CD4-positive, CD25-positive, alpha-beta regulatory T cell (primary cell): ENCODE results near the gene ZNF277. TPM values are rescaled to one million over a fixed set of nuclear protein-coding genes. Genes with fewer than 3 reads are reported as not detected.

ENCODE experiments used
- ATAC-seq, 2 donors: fragments of 150-1000 bp; cut with Tn5 transposase; one replicate each; pipeline ENCODE4 v1.10.0; 2021; ENCODE audit warnings: low read depth in 2 of 2, moderate number of reproducible peaks in 2 of 2, moderate library complexity in 1 of 2
- DNase-seq, 3 donors: peaks; one replicate each; pipeline versions ENCODE4 v3.0.0 to v3.0.0-alpha.2; 2012 to 2022; ENCODE audit warnings: mixed read lengths in 1 of 3
- H3K27ac ChIP-seq: one replicate; pipeline ENCODE4 v1.7.0; 2013; ENCODE audit warnings: mild to moderate bottlenecking, low read length; ENCODE audit not compliant: insufficient read depth, poor library complexity, severe bottlenecking
- H3K27me3 ChIP-seq: one replicate; pipeline ENCODE4 v1.7.0; 2013; ENCODE audit warnings: low read length; ENCODE audit not compliant: control insufficient read depth, insufficient read depth
- H3K36me3 ChIP-seq: one replicate; pipeline ENCODE4 v1.7.0; 2013; ENCODE audit warnings: mild to moderate bottlenecking, low read length, moderate library complexity; ENCODE audit not compliant: control insufficient read depth, insufficient read depth
- H3K4me1 ChIP-seq: 2 replicates; pipeline ENCODE4 v1.7.0; 2013; ENCODE audit warnings: mild to moderate bottlenecking, low read length; ENCODE audit not compliant: insufficient read depth, control insufficient read depth, poor library complexity, severe bottlenecking
- H3K4me3 ChIP-seq: one replicate; pipeline ENCODE4 v1.7.0; 2013; ENCODE audit warnings: low read depth, mild to moderate bottlenecking, low read length, moderate library complexity
- H3K9me3 ChIP-seq, 2 experiments: 1 replicate in 1 of 2; 2 replicates in 1 of 2; pipeline ENCODE4 v1.7.0; 2013; ENCODE audit warnings: low read length in 2 of 2, mild to moderate bottlenecking in 1 of 2, moderate library complexity in 1 of 2; ENCODE audit not compliant: control insufficient read depth in 2 of 2
- H3K27ac Mint-ChIP-seq, 3 donors: one replicate each; pipeline ENCODE4 v1.8.0; 2020 to 2022; ENCODE audit warnings: mild to moderate bottlenecking in 3 of 3, mixed read lengths in 3 of 3, moderate library complexity in 2 of 3
- H3K27me3 Mint-ChIP-seq: one replicate; pipeline ENCODE4 v1.8.0; 2022; ENCODE audit warnings: mild to moderate bottlenecking, mixed read lengths
- H3K36me3 Mint-ChIP-seq: one replicate; pipeline ENCODE4 v1.8.0; 2020; ENCODE audit warnings: mixed read lengths
- H3K4me1 Mint-ChIP-seq, 4 donors: one replicate each; pipeline ENCODE4 v1.8.0; 2020 to 2022; ENCODE audit warnings: mixed read lengths in 4 of 4, mild to moderate bottlenecking in 1 of 4
- H3K4me3 Mint-ChIP-seq, 4 donors: one replicate each; pipeline ENCODE4 v1.8.0; 2020 to 2022; ENCODE audit warnings: mild to moderate bottlenecking in 4 of 4, mixed read lengths in 4 of 4, moderate library complexity in 3 of 4
- H3K9me3 Mint-ChIP-seq, 7 donors: one replicate each; pipeline ENCODE4 v1.8.0; 2020 to 2022; ENCODE audit warnings: mixed read lengths in 7 of 7, mild to moderate bottlenecking in 3 of 7, moderate library complexity in 2 of 7
- polyA plus RNA-seq, 4 donors: library from polyadenylated mRNA; unstranded; fragments of 300-500 nt; fragmentation: Illumina TruSeq; gene quantifications; one replicate each; pipeline ENCODE4 v1.2.3, GENCODE V29; 2021
- total RNA-seq: library from RNA; stranded (reverse); gene quantifications from one replicate; pipeline ENCODE4 v1.2.3, GENCODE V29; 2022

The ZNF277 gene
- total and polyA plus RNA-seq, 5 donors from 2014 or later = 24.7 to 29.0 (median 26.8) TPM

DNA sequence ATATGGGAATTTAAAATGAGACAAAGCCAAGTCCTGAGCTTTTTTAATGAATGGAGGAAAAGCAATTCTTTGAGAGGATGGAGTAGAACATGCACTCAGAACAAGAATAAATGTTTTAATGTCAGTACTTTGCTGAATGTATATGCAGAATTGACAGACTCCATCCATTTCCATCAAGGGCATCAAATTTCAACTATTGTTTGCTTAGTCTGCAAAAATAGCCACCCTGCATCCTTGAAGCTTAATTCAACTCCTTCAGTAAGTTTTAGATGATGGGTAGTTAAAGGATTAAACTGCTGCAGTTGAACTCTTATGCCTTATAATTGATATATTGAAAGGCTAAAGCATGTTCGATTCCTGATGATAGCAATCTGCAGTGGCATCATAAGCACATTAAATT lies 144.1 kb downstream of the ZNF277 start:
- Histone ChIP-seq H3K9me3 (no peaks in the 10 kb centered on the region), H3K36me3 (no peaks in the 10 kb centered on the region), H3K27ac (no peak overlapping the region), H3K27me3 (no peaks in the 10 kb centered on the region), H3K4me1 (no peaks in the 10 kb centered on the region), H3K4me3 (no peak overlapping the region)
- Mint-ChIP-seq H3K36me3 (peaks cover 4% of the 10 kb centered on the region), H3K27ac (no peak overlapping the region), H3K4me1 (peaks cover 0 to 3% (median 1%) of the 10 kb centered on the region in 4 donors), H3K4me3 (no peak overlapping the region), H3K9me3 (peaks cover 0 to 19% (median 2%) of the 10 kb centered on the region in 7 donors), H3K27me3 (no peaks in the 10 kb centered on the region)
- no peak for DNase-seq
- no peak for ATAC-seq

DNA sequence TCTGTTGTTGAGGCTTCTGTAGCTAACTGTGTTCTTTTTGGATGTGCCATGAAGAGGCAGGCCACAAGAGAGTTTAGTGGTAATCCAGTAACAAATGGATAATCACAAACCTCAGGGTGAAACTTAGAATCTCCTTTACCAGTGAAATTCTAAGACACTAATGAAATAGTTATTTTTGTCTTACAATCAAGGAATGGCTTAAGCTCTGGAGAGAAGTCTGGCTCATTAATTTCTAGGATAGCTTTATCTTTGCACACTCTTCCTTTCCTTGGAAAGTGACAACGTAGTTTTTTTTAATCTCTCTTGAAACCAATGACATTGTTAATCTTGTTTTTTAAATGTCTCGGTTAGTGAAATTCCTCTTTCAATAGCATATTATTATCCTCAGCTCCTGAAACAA lies 150.1 kb downstream of the ZNF277 start:
- no peaks in the 10 kb centered on the region for H3K36me3 ChIP-seq
- Mint-ChIP-seq H3K27me3 (peaks cover 6% of the 10 kb centered on the region), H3K27ac (no peak overlapping the region), H3K36me3 (no peaks in the 10 kb centered on the region), H3K4me1 (peaks cover 0 to 3% (median 0%) of the 10 kb centered on the region in 4 donors), H3K4me3 (no peak overlapping the region), H3K9me3 (peaks cover 0 to 4% (median 0%) of the 10 kb centered on the region in 7 donors)
- no peaks in the 10 kb centered on the region for H3K9me3 ChIP-seq
- DNase-seq = no peak
- no peaks in the 10 kb centered on the region for H3K27me3 ChIP-seq
- H3K27ac ChIP-seq = no peak overlapping the region
- H3K4me3 ChIP-seq = no peak overlapping the region
- no peak for ATAC-seq
- no peaks in the 10 kb centered on the region for H3K4me1 ChIP-seq

- peaks cover 0 to 4% (median 0%) of the 10 kb centered on the region in 7 donors for H3K9me3 Mint-ChIP-seq
- no peaks in the 10 kb centered on the region for H3K27me3 ChIP-seq
- H3K4me3 ChIP-seq = no peak overlapping the region
- no peak overlapping the region for H3K27ac Mint-ChIP-seq
- H3K4me3 Mint-ChIP-seq = no peak overlapping the region
- no peaks in the 10 kb centered on the region for H3K36me3 ChIP-seq
- H3K27me3 Mint-ChIP-seq = peaks cover 6% of the 10 kb centered on the region
- no peaks in the 10 kb centered on the region for H3K36me3 Mint-ChIP-seq
- DNase-seq (no peak), ATAC-seq (no peak)
- H3K27ac ChIP-seq = no peak overlapping the region
- H3K9me3 ChIP-seq = no peaks in the 10 kb centered on the region
- peaks cover 0 to 3% (median 0%) of the 10 kb centered on the region in 4 donors for H3K4me1 Mint-ChIP-seq
- H3K4me1 ChIP-seq = no peaks in the 10 kb centered on the region
Measured at GRCh38 chr7:112357136-112357535, 150.6 kb downstream of the ZNF277 start.

DNA sequence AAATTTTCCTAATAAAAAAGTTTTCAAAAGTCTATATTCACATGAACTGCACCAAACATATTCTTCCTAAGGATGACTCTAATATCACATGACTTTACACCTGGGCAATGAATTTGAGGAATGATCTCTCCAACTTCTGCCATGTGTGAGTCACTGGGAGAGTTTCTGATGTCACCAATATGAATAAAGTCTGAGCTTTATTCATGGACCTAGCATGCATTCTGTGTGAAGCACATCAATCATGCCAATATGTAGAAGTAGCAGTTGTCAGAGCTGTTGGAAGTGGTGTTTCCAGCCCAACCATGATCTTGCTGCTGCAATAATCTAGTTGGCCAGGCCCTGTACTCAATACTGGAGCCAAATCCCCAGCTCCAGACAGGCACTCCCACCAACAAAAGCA lies 152.0 kb downstream of the ZNF277 start:
- H3K4me1 Mint-ChIP-seq = no peaks in the 10 kb centered on the region
- Histone ChIP-seq H3K9me3 (no peaks in the 10 kb centered on the region), H3K36me3 (no peaks in the 10 kb centered on the region), H3K27me3 (no peaks in the 10 kb centered on the region), H3K4me3 (no peak overlapping the region), H3K27ac (no peak overlapping the region), H3K4me1 (no peaks in the 10 kb centered on the region)
- no peak for ATAC-seq
- H3K36me3 Mint-ChIP-seq = no peaks in the 10 kb centered on the region
- H3K9me3 Mint-ChIP-seq = peaks cover 0 to 3% (median 0%) of the 10 kb centered on the region in 7 donors
- H3K27ac Mint-ChIP-seq = no peak overlapping the region
- DNase-seq = no peak
- H3K4me3 Mint-ChIP-seq = no peak overlapping the region
- peaks cover 6% of the 10 kb centered on the region for H3K27me3 Mint-ChIP-seq

- Mint-ChIP-seq H3K9me3 (peaks cover 0 to 3% (median 0%) of the 10 kb centered on the region in 7 donors), H3K27ac (no peak overlapping the region), H3K36me3 (no peaks in the 10 kb centered on the region), H3K4me1 (no peaks in the 10 kb centered on the region), H3K27me3 (peaks cover 6% of the 10 kb centered on the region), H3K4me3 (no peak overlapping the region)
- H3K4me1 ChIP-seq = no peaks in the 10 kb centered on the region
- no peaks in the 10 kb centered on the region for H3K36me3 ChIP-seq
- DNase-seq (no peak), ATAC-seq (no peak)
- no peaks in the 10 kb centered on the region for H3K27me3 ChIP-seq
- no peaks in the 10 kb centered on the region for H3K9me3 ChIP-seq
- no peak overlapping the region for H3K4me3 ChIP-seq
- no peak overlapping the region for H3K27ac ChIP-seq
Measured at GRCh38 chr7:112359086-112359485, 152.6 kb downstream of the ZNF277 start.

GRCh38 chr7:112360681-112361080 lies 154.2 kb downstream of the ZNF277 start:
- no peaks in the 10 kb centered on the region for H3K9me3 ChIP-seq

DNA sequence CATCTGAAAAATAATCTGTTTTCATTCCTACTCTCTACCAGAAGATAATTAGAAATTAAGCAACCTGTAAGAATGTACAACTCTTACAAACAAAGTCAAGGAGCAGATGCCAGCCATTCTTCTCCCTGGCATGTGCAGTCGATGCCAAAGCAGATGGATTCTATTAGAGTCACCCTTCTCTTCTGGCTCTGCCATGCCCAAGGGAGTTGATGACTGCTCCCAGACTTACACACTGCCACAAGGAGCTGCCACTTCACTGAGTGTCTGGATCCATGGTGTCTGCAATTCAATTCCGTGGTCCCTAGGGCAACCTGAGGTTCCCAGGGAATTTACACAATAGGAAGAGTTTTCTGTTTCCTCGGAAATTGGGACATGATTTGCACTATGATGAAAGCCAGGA lies 154.7 kb downstream of the ZNF277 start:
- Histone ChIP-seq H3K36me3 (no peaks in the 10 kb centered on the region), H3K9me3 (no peaks in the 10 kb centered on the region), H3K4me1 (no peaks in the 10 kb centered on the region), H3K27me3 (no peaks in the 10 kb centered on the region), H3K27ac (no peak overlapping the region), H3K4me3 (no peak overlapping the region)
- no peaks in the 10 kb centered on the region for H3K36me3 Mint-ChIP-seq
- ATAC-seq (no peak), DNase-seq (no peak)
- H3K9me3 Mint-ChIP-seq = peaks cover 0 to 3% (median 0%) of the 10 kb centered on the region in 7 donors
- H3K4me3 Mint-ChIP-seq = no peak overlapping the region
- no peaks in the 10 kb centered on the region for H3K4me1 Mint-ChIP-seq
- H3K27me3 Mint-ChIP-seq = peaks cover 6% of the 10 kb centered on the region
- no peak overlapping the region for H3K27ac Mint-ChIP-seq

More at GRCh38 chr7:112360681-112361080, 154.2 kb downstream of the ZNF277 start:
- Histone ChIP-seq H3K27me3 (no peaks in the 10 kb centered on the region), H3K4me1 (no peaks in the 10 kb centered on the region), H3K27ac (no peak overlapping the region), H3K36me3 (no peaks in the 10 kb centered on the region), H3K4me3 (no peak overlapping the region)
- ATAC-seq (no peak), DNase-seq (no peak)
- Mint-ChIP-seq H3K27me3 (peaks cover 6% of the 10 kb centered on the region), H3K4me1 (no peaks in the 10 kb centered on the region), H3K36me3 (no peaks in the 10 kb centered on the region), H3K9me3 (peaks cover 0 to 3% (median 0%) of the 10 kb centered on the region in 7 donors), H3K4me3 (no peak overlapping the region), H3K27ac (no peak overlapping the region)

DNA sequence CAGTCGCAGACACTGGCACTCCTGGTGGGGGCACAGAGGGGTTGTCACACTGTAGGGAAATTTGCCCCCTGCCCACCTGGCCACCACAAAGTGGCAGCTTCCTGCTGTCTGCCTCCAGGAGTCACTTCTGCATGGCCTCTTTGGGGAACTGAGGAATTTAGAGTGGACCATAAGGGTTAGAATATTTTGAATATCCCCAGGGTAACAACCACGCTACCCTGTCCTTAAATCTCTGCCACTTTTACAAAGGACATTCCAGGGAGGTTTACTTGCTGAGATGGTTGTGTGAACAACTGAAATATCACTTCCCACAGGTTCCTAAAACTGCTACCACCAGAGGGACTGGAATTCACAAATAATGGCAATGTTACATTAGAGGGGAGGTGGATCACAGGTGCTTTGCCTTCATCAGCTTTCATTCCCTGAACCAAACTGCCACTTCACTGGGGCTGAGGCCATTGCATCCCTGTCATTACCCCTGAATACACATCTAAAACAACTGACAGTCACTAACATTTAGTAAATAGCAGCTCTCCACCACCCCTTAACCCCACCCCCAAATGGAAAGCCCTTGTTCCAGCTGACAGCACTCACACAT lies 155.7 kb downstream of the ZNF277 start:
- Mint-ChIP-seq H3K27me3 (peaks cover 6% of the 10 kb centered on the region), H3K4me3 (no peak overlapping the region)

More for the DNA sequence above, 155.7 kb downstream of the ZNF277 start:
- Mint-ChIP-seq H3K4me1 (no peaks in the 10 kb centered on the region), H3K27ac (no peak overlapping the region), H3K36me3 (no peaks in the 10 kb centered on the region), H3K9me3 (peaks cover 0 to 3% (median 0%) of the 10 kb centered on the region in 7 donors)
- Histone ChIP-seq H3K27me3 (no peaks in the 10 kb centered on the region), H3K4me3 (no peak overlapping the region), H3K27ac (no peak overlapping the region), H3K4me1 (no peaks in the 10 kb centered on the region), H3K9me3 (no peaks in the 10 kb centered on the region), H3K36me3 (no peaks in the 10 kb centered on the region)
- ATAC-seq (no peak), DNase-seq (no peak)
